Left cardiac atrium (tissue), 4 donors: ENCODE results near the gene RAB24. TPM values are rescaled to one million over a fixed set of nuclear protein-coding genes. Genes with fewer than 3 reads are reported as not detected.
A peak's percentile ranks its signal among the peaks of the same experiment; 100 is the strongest.
"Not testable (repeated sequence)": the region's sequence is repeated elsewhere in the genome, so short reads cannot be mapped to it uniquely, and the experiment has no call there.

Experiments used
- ATAC-seq, 2 donors: fragments of 200-7000 bp; cut with Tn5 transposase; one replicate each; pipeline ENCODE4 v1.9.1; 2020; ENCODE audit warnings: mild to moderate bottlenecking in 2 of 2, moderate library complexity in 2 of 2
- DNase-seq: peaks from one replicate; pipeline ENCODE4 v3.0.0-alpha.2; 2020
- intact Hi-C, 2 donors: fragments of 100-400 bp; cut with DNase I; formaldehyde crosslinking; loops; one replicate each; pipeline versions ENCODE4 v1.14.1 to v1.15.1; 2022 to 2023
- total RNA-seq, 2 donors: library from RNA; stranded (reverse); fragmentation: NEBNext Ultra II Directional; extraction: Animal tissue kit (Norgen Biotek cat#: 25700); gene quantifications; one replicate each; pipeline ENCODE4 v1.2.1, GENCODE V29; 2021
- donor health status: DM: no; HTN: yes; CAD: no.
- donor health status: DM: no; HTN: yes; CAD: no; lungs with severe emphysema.
- donor health status: DM: yes; HTN: yes; CAD: no.
- donor health status: Dilated cardiomyopathy.

RAB24 gene
- total RNA-seq, 2 donors from 2014 or later = 18.8 to 20.1 TPM

DNA sequence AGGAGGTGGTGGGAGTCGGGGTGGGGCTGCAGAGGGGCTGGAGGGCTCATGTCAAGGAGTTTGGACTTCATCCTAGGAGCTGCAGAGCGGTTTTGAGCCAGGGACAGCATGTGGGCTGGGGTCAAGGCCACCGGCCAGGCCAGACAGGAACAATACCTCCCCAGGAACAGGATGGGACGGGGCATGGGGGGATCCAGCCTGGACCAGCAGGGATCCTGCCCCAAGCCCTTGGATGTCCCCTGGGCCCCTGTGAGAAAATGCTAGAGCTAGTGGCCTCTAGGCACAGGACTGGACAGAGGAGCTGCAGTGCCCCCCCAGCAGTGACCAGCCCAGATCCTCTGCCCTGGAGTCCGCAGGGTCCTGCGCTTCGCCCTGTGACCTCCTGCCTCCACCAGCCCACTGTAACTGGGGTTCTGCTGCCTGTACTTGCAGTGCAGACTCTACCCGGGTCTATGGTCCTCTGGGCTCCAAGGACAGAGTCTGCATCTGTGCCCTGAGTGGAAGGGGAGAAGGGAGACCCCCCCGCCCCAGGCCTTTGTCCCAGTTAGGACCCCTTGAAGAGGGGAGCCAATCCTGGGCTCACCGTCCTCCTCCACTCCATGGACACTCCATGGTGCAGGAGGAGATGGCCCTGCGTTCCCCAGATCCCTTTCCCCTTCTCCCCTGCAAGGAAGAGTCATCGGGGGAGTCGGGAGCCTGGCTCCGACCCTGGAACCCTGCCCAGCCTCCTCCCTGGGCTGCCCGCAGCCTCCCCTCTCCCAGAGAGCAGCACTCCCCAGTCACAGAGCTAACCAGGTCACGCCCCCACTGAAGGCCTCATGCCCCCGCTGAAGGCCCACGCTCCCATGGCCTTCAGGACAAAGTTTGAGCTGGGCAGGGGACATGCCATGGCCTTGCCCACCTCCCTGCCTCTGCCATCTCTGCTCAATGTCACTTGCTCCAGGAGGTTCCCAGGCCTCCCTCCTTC is 11.1 kb upstream of the RAB24 start:
- intact Hi-C loops = loop anchor here (5.0 to 10.0 kb wide), 2 partner anchors 50 to 68 kb away; partner anchors contain the start of gene SLC34A1 (in 1 of the 2)
- ATAC-seq (no peak), DNase-seq (no peak)

DNA sequence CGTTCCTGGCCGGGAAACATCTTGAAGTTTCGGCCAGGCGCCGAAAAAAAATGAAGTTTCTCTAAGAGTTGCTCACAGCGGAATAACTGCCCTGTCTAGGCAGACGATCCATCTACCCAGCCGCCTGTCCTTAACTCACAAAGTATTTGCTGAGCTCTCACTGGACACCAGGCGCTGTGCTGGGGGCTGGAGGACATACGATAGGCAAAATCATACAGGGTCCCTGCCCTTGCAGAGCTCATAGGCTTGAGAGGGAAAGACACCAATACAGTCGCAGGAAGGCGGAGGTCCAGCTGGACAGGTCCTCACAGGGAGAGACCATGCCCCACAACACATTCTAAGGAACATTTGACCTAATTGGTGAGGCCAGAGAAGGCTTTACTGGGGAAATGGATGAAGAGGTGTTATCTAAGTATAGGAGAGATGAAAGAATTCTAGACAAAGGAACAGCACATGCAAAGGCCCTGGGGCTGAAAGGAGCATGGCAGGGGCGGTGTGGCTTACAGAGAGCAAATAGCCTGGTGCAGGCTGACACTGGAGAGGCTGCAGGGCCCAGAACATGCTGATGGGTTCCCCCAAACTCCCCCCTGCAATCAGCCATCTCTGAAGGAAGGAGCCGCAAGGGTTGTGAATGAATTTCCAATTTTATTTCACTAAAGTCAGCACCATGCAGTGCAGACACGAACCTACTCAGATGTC is 10.2 kb upstream of the RAB24 start:
- DNase-seq (no peak), ATAC-seq (no peak)
- intact Hi-C loops = loop anchor here in 1 of 2 donors (10.0 kb wide), 1 partner anchor 51 kb away; no protein-coding TSS in a partner anchor

DNA sequence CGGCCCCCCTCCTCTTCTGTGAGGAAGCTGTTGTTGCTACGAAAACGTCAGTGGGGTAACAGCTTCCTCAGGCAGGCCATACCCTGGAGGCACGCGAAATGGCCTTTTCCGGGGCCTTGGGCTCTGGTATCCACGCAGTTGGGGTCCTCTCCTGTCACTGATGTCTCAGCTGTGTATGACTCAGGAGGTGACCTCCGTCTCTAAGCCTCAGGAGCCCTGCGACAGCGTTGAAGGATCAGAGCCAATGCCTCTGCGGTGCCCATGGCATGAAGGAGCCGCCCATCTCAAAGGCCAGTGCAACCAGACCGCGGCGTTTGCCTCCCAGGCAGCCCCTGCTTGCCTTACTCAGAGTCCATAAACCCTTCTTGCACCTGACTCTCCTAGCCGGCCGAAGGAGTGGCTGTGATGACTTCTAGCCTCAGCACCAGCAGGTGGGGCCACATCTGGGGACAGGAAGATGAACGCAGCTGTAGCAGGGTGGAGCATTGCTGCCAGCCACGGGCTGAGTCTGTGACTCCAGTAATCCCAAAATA is 9.2 kb upstream of the RAB24 start:
- DNase-seq (no peak), ATAC-seq (no peak)
- intact Hi-C loops = loop anchor here in 1 of 2 donors (10.0 kb wide), 1 partner anchor 52 kb away; no protein-coding TSS in a partner anchor

DNA sequence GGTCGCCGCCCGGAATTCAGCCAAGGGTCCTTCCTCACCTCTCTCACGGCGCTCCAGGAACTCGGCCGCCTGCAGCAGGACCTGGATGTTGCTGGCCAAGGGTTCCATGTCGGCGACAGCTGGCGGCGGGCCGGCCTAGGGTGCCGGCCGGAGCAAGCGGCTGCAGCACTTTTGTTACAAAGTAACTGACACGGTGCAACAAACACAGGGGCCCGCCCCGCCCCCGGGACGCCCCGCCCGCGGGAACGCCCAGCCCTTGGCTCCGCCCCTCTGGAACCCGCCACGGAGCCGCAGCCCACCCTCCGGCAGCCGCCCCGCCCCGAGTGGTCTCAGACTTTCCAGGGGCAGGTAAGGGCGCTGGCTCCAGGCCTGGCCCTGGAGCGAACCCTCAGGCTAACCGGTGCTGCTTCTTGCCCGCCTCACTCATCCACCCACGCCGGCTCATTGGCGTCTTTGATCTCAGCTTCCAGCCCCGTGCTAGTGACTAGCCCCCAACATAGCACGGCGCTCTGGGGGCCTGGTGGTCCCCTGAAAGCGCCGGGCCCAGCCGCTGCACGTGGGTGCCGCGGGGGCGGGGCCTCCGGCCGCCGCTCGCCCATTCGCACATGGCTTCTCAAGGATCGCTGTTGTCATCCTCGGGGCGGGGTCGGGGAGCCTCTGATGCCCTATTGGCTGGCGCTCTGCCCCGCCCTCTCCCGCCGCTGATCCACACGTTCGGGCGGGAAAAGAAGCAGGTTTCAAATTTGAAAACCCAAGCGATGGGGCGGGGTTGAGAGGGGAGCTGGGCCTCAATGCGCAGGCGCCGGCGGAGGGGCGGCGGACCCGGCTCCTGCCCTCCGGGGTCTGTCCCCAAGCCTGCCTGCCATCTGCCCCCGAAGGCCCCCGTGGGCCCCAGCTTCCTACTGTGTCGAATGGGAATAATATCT is 8.5 kb upstream of the RAB24 start, which contains the start of gene MXD3:
MXD3 (minus strand) TSS at position 176 of the 926 bp plus-strand sequence; CDS start at position 108, 68 bp downstream.
- ATAC-seq (peak; percentile 92 to 97), DNase-seq (peak; percentile 99)
- intact Hi-C loops = loop anchor here in 1 of 2 donors (10.0 kb wide), 1 partner anchor 53 kb away; no protein-coding TSS in a partner anchor

DNA sequence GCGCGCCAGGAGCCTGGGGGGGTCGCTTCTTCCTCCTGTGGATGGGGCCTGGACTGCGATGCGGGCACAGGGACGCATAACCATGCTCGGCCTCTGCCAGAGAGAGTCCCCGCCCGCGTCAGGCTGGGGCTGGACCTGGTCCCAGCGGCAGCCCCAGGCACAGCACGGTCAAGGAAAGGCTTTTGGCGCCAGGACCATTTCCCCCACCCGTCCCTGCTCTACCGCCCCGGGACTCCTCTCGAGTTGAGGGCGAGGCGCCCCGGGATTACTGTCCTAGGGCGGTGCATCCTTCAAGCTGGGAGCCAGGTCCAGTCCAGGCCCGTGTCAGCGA is 7.8 kb upstream of the RAB24 start:
- ATAC-seq (peak; percentile 8 to 13), DNase-seq (no peak)
- intact Hi-C loops = loop anchor here in 1 of 2 donors (10.0 kb wide), 1 partner anchor 53 kb away; no protein-coding TSS in a partner anchor

DNA sequence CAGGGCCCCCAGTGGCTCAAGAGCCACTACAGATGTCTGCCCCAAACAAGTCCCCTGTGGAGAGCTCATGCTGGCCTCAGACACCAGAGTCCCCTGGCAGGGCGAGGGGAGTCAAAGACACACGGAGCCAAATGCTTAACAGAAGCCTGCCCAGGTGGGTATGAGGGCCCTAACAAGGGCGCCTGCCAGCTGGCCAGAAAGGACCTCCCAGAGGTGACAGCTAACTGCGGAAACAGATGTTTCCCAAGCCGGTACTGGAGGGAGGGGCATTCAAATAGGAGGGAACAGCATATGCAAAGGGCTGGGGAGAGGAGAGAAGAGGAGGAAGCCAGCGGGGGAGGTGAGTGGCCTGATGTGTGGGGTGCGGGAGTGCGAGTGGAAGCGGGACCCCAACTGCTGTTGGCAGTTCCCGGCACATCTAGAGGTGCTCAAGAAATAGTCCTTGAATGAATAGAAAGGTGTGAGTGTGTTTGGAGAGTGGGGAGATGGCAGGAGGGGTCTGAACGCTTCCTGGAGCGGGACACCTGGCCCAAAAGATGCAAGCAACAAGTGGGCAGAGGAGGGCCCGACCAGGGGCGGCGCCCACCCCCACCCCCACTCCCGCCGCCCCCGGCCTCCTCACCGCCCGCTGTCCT is 7.4 kb upstream of the RAB24 start:
- ATAC-seq (no peak), DNase-seq (no peak)
- intact Hi-C loops = loop anchor here in 1 of 2 donors (10.0 kb wide), 1 partner anchor 54 kb away; no protein-coding TSS in a partner anchor

DNA sequence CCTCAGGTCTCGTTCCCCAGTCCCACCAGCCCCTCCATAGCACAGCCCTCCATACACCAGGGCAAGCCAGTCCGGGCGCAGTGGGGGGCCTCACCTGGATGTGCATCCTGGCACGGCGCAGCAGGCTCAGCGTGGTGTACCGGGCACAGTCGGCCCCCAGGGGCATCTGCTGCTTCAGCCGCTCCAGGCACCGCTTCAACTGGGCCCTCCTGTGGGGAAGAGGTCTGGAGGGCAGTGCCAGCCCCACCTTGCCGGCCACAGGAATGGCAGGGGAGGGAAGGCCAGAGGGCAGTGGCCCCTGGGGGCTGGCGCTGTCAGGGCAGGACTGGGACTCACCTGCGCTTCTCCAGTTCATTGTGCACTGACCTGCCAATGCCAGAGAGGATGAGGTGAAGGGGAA is 6.8 kb upstream of the RAB24 start:
- intact Hi-C loops = loop anchor here in 1 of 2 donors (10.0 kb wide), 1 partner anchor 54 kb away; no protein-coding TSS in a partner anchor
- DNase-seq = no peak
- no peak for ATAC-seq

DNA sequence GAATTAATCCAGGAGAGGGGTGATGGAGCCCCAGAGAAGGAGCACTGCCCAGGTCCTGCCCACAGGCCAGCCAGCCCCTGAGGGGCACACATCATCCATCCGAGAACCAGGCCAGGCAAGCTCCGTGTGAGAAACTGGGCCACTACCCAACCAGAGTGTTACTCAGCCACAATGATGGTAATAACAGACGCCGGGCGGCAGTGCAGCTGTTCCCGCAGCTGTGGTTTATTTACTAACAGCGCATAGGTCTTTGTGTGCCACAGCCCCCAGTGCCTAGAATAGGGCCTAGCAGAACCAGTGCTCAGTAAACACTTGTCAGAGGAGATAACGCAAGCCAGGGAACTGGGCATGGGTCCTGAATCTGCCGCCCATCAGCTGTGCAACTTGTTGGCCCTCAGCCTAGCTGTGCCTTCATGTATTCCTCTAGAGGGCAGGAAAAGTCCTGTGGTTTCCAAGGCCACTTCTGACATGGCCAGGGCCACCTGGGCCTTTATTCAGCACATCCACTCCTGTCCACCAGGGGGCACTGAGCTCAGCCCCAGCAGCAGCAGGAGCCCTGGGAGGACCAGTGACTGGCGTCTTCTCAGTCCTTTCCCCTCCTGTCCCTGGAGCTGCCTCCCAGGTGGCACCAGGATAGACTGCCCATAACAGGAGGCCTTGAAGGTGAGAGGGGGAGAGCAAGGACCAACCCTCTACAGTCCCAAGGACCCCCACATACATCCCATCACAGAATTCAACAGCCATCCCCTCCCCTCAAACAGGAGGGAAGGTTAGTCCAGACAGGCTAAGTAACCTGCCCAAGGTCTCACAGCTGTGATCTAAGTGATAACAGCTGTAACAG is 6.1 kb upstream of the RAB24 start:
- DNase-seq = peak; percentile 67
- peak in 1 of 2 donors; percentile 10 for ATAC-seq
- intact Hi-C loops = loop anchor here (10.0 kb wide), 2 partner anchors 55 to 195 kb away; no protein-coding TSS in a partner anchor

DNA sequence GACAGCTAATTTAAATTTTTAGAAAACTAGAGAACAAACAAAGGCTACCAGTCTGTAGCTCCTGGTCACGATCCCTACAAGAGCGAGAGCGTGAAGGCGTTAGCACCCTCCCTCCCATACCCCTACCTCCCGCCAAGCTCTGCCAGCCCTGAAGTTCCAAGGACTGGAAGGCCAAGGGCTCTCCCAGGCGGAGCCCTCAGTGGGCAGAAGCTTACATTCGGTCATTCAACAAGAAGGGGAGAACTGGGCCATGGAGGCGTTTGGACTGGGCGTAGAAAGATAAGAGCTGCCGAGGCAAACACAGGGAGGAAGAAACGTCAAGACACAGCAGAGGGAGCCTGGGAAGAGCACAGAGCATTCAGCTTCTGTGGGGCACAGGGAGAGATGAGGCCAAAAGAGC is 5.2 kb upstream of the RAB24 start:
- intact Hi-C loops = loop anchor here in 1 of 2 donors (10.0 kb wide), 1 partner anchor 194 kb away; no protein-coding TSS in a partner anchor
- no peak for DNase-seq
- ATAC-seq = no peak

DNA sequence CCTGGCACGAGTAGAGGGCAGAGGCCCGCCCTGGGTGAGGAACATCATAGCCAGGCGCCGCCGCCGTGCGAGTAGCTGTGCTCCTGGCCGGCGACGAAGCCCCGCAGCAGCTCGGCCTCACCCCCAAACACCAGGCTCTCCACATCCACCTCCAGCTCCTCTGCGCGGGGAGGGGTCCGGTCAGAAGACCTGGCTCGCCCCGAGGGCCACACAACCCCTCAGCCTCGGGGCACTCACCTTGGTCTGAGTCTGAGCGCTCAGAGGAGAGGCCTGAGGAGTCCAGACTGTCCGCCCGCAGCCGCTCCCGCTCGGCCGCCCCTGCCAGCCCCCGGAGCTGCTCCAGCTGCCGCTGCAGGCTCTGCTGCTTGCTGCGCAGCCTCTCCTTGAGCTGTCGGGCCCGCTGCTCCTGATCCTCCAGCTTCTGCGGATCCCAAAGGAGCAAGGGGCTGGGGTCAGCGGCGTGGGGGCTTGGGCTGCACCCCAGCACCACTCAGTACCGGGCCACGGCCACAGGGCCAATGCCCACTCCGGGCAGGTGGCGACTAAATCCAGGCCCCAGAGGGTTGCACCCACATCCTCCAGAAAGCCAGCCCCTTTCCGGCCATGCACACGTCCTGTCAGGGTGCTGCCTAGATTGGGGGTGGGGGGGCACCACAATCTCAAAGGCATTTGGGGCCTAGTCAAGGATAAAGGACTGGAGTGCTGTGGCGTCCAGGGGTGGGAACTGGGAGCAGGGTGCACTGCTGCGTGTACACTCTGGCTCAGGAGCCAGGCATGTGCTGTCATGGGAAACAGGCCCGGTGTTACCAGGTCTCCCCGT is 4.2 kb upstream of the RAB24 start:
- ATAC-seq (no peak), DNase-seq (no peak)
- intact Hi-C loops = loop anchor here in 1 of 2 donors (10.0 kb wide), 1 partner anchor 193 kb away; no protein-coding TSS in a partner anchor

DNA sequence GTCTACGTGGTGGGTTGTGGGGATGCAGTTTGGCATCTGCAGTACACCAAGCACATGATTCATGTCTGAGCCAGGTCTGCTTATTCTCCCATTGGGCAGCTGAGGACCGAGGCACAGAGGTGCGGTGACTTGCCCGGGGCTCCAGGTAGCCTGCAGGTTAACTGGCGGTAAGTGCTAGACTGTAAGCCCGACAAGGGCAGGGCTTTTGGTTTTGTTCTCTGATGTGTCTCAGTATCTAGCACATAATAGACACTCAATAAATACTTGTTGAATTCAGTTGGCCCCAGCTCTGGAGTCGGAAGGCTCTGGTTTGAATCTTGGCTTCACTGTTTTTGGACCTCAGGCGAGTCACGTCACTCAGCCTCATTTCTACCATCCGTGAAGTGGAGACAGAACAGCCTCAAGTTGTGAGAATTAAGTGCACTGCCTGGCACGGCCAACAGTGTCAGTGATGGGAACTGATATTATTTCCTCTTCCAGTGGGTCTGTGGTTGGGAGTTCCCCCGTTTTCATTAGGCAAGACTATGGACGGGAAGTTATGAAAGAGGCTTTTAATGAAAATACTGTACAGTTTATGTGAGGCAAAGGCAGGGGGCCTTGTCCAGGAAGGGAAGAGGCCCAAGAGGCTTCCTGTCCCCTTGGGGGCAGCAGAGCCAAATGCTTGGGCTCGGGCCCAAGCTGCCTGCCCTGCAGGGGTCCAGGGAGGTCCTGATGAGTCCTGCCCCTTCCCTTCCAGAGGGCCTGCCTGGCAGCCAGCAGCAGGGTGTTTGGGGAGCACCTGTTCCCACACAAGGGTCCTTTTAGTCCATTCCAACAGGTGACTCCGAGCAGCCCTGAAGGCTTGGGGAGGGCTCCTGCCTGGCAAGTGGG is 3.4 kb upstream of the RAB24 start:
- DNase-seq (no peak), ATAC-seq (no peak)
- intact Hi-C loops = loop anchor here in 1 of 2 donors (10.0 kb wide), 1 partner anchor 192 kb away; no protein-coding TSS in a partner anchor

DNA sequence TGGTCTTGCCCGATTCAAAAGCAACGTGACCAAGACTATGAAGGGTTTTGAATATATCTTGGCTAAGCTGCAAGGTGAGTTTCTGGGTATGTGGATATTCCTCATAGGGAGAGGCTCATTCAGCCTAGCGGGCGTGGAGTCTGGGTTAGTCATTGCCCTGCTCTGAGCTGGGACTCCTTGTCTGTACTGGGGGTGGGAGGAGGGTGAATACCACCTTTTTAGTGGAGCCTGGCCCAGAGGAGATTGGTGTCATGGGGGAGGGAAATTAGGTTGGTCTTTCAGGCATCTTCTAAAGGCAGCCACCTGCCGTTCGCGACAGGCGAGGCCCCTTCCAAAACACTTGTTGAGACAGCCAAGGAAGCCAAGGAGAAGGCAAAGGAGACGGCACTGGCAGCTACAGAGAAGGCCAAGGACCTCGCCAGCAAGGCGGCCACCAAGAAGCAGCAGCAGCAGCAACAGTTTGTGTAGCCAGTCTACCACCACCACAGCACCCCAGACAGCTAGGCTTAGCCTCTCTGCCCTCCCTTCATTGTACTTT is 2.7 kb upstream of the RAB24 start:
- not testable (repeated sequence) for DNase-seq, ATAC-seq
- intact Hi-C loops = loop anchor here in 1 of 2 donors (10.0 kb wide), 1 partner anchor 191 kb away; no protein-coding TSS in a partner anchor

DNA sequence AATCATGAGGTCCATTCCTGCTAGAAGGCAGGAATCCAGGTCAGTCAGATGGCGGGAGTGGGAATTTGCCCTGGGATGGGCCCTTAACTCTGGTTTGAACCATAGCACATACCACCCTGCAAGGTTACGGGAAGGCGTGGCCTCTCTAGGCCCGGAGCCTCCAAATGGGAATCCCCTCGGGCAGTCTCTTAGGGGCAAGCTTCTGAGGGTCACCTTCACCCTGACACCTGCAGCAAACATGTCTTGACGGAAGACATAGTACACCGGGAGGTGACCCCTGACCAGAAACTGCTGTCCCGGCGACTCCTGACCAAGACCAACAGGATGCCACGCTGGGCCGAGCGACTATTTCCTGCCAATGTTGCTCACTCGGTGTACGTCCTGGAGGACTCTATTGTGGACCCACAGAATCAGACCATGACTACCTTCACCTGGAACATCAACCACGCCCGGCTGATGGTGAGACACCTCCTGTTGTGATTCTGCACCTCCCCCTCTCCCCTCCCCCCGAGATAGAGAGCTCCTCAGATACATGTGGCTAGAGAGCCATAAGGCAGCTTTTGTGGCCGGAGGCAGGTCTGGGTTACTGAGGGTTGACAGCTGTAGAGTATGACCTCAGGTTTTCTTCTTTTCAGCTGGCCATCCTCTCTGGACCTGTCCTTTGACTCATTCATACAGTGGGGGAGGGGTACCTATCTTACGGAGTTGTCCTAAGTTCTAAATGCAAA is 1.0 kb upstream of the RAB24 start:
- intact Hi-C loops = loop anchor here in 1 of 2 donors (10.0 kb wide), 1 partner anchor 190 kb away; no protein-coding TSS in a partner anchor
- DNase-seq = no peak
- no peak for ATAC-seq

DNA sequence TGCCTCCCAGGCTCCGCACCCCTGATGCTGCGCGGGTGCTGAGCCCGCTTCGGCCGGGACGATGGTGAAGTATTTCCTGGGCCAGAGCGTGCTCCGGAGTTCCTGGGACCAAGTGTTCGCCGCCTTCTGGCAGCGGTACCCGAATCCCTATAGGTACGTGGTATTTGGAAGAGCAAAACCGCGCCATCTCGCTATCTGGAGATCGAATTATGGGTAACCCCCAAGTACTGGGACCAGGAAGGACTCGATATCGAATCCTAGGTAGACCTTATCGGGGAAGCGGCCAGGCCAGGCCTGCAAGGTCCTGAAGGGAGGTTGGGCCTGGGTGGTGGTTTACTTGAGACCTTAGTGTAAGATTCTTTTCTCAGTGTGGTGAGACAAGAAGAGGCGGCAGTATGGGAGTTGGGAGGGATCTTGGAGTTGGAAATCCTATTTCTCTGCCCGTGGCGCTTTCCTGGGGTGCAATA is 439 bp upstream of the RAB24 start:
- ATAC-seq (peak in 1 of 2 donors; percentile 5), DNase-seq (no peak)
- intact Hi-C loops = loop anchor here in 1 of 2 donors (10.0 kb wide), 1 partner anchor 189 kb away; no protein-coding TSS in a partner anchor
